HepG2 (cell line): ENCODE results near the gene KRT84. TPM values are rescaled to one million over a fixed set of nuclear protein-coding genes. Genes with fewer than 3 reads are reported as not detected.

ENCODE experiments used
- ATAC-seq: fragments of 200-7000 bp; cut with Tn5 transposase; 3 replicates; pipeline ENCODE4 v1.9.1; 2020; ENCODE audit warnings: mild to moderate bottlenecking, moderate library complexity
- BruUV-seq: library from RNA; stranded (reverse); fragments of 400-500 nt; replicated peaks from 2 replicates; lab custom pipeline; 2021; lab: Mats Ljungman, UMichigan
- CTCF ChIA-PET: fragments of 300-600 bp; formaldehyde crosslinking; extraction: SDS; loops from one replicate; lab custom pipeline; 2021; ENCODE audit warnings: low total read pairs, inconsistent platforms, low intra/inter-chr PET ratio; lab: Yijun Ruan, JAX
- POLR2A ChIA-PET: fragments of 350-600 bp; sonication (Branson Sonifier 250); formaldehyde crosslinking; loops from one replicate; lab custom pipeline; 2020; ENCODE audit warnings: antibody characterized with exemption, inconsistent platforms; lab: Yijun Ruan, JAX
- DNase-seq: peaks from one replicate; pipeline ENCODE4 v3.0.0-alpha.2; 2015; ENCODE audit warnings: low spot score
- FAIRE-seq: peaks from 3 replicates; lab custom pipeline; 2011; peaks lifted over from hg19 to GRCh38; lab: Jason Lieb, UNC
- H2AFZ ChIP-seq: one replicate; pipeline ENCODE4 v1.6.1; 2011; ENCODE audit warnings: low read length, inconsistent platforms
- H3K27ac ChIP-seq: fragments of 300-600 bp; 3 replicates; pipeline ENCODE4 v1.8.0; 2011; ENCODE audit warnings: mixed run types, mild to moderate bottlenecking, mixed read lengths, low read length, inconsistent platforms; ENCODE audit not compliant: insufficient read depth; ENCODE audit errors: extremely low read length
- H3K27me3 ChIP-seq, 2 experiments: fragments of 200-600 bp in 1 of 2; 2 replicates in 1 of 2; 3 replicates in 1 of 2; pipeline versions ENCODE4 v1.6.0 to v1.8.0; 2011; ENCODE audit warnings: low read length in 2 of 2, mild to moderate bottlenecking in 2 of 2, moderate library complexity in 2 of 2, inconsistent platforms in 1 of 2; ENCODE audit not compliant: insufficient read depth in 2 of 2, control insufficient read depth in 1 of 2
- H3K36me3 ChIP-seq, 2 experiments: fragments of 200-600 bp in 1 of 2; replicated peaks in 1 of 2; 2 replicates in 1 of 2; 3 replicates in 1 of 2; pipeline versions ENCODE4 v1.5.1 to v1.8.0; 2011; ENCODE audit warnings: low read length in 2 of 2, inconsistent platforms in 1 of 2; ENCODE audit not compliant: insufficient read depth in 2 of 2, control insufficient read depth in 1 of 2
- H3K4me1 ChIP-seq: 2 replicates; pipeline ENCODE4 v1.5.1; 2012; ENCODE audit warnings: low read length, inconsistent platforms; ENCODE audit not compliant: insufficient read depth
- H3K4me2 ChIP-seq: 2 replicates; pipeline ENCODE4 v1.6.0; 2011; ENCODE audit warnings: low read depth, low read length, inconsistent platforms
- H3K4me3 ChIP-seq, 3 experiments: fragments of 200-600 bp in 1 of 3; sonication (generic), shearing (Covaris generic) in 1 of 3; replicated peaks in 1 of 3; 2 replicates each; pipeline ENCODE4 v1.5.1; 2011 to 2016; ENCODE audit warnings: low read length in 3 of 3, inconsistent platforms in 2 of 3, low read depth in 2 of 3, mild to moderate bottlenecking in 2 of 3, control low read depth in 1 of 3, mixed read lengths in 1 of 3; ENCODE audit not compliant: insufficient read depth in 1 of 3
- H3K79me2 ChIP-seq: one replicate; pipeline ENCODE4 v1.6.1; 2011; ENCODE audit warnings: low read length, inconsistent platforms; ENCODE audit not compliant: insufficient read depth
- H3K9ac ChIP-seq: 2 replicates; pipeline ENCODE4 v1.6.0; 2011; ENCODE audit warnings: mild to moderate bottlenecking, low read depth, low read length, inconsistent platforms; ENCODE audit not compliant: insufficient read depth
- H3K9me3 ChIP-seq: 2 replicates; pipeline ENCODE4 v1.5.1; 2012; ENCODE audit warnings: mild to moderate bottlenecking, low read length
- H4K20me1 ChIP-seq: 2 replicates; pipeline ENCODE4 v1.6.0; 2011; ENCODE audit warnings: inconsistent platforms, mild to moderate bottlenecking, low read length, moderate library complexity; ENCODE audit not compliant: insufficient read depth
- ATRX ChIP-seq: sonication (generic); formaldehyde crosslinking; IDR thresholded peaks from 2 replicates; pipeline ENCODE4 v1.4.0; 2020; ENCODE audit warnings: missing genetic modification reagents, borderline replicate concordance
- EZH2 ChIP-seq: conservative IDR thresholded peaks from 2 replicates; pipeline ENCODE4 v1.6.1; 2012; ENCODE audit warnings: mild to moderate bottlenecking, low read depth, low read length, moderate library complexity
- HMGXB4 ChIP-seq, 2 experiments: sonication (generic) in 1 of 2; formaldehyde crosslinking in 1 of 2; IDR thresholded peaks; 2 replicates each; pipeline versions ENCODE4 v1.4.0 to v1.6.1; 2018 to 2020; ENCODE audit warnings: missing genetic modification reagents in 2 of 2, borderline replicate concordance in 1 of 2, low read depth in 1 of 2, mild to moderate bottlenecking in 1 of 2, missing biosample characterization in 1 of 2
- HNF1A ChIP-seq, 2 experiments: sonication (generic) in 1 of 2; formaldehyde crosslinking in 1 of 2; IDR thresholded peaks; 2 replicates each; pipeline versions ENCODE4 v1.4.0 to v1.6.1; 2016 to 2020; ENCODE audit warnings: borderline replicate concordance in 1 of 2, low read depth in 1 of 2, mild to moderate bottlenecking in 1 of 2, missing genetic modification reagents in 1 of 2
- KAT8 ChIP-seq: IDR thresholded peaks from 2 replicates; pipeline ENCODE4 v1.6.1; 2016; ENCODE audit warnings: missing genetic modification reagents, missing compliant biosample characterization
- NRL ChIP-seq: sonication (generic); formaldehyde crosslinking; IDR thresholded peaks from 2 replicates; pipeline ENCODE4 v1.5.0; 2020; ENCODE audit warnings: missing genetic modification reagents, mild to moderate bottlenecking, moderate library complexity, borderline replicate concordance
- SP2 ChIP-seq: sonication (generic); formaldehyde crosslinking; IDR thresholded peaks from 2 replicates; pipeline ENCODE4 v1.5.1; 2020; ENCODE audit warnings: mild to moderate bottlenecking, missing genetic modification reagents
- ZNF569 ChIP-seq: sonication (generic); formaldehyde crosslinking; IDR thresholded peaks from 2 replicates; pipeline ENCODE4 v1.5.0; 2020; ENCODE audit warnings: mild to moderate bottlenecking, missing genetic modification reagents, moderate library complexity, borderline replicate concordance
- WGBS: methylation state at CpG from one replicate; pipeline ENCODE4 v1.1.6; 2017; ENCODE audit warnings: low lambda C conversion rate; 5-methylcytosine and 5-hydroxymethylcytosine counted together
- in situ Hi-C: cut with HindIII; loops from 2 replicates; pipeline ENCODE4 v1.10.0; 2017; ENCODE audit warnings: low pct_unique_long_range_greater_than_20kb; ENCODE audit not compliant: extremely low pct_ligation_motif_present
- intact Hi-C: fragments of 100-400 bp; cut with micrococcal nuclease; formaldehyde crosslinking; loops from one replicate; pipeline ENCODE4 v1.10.0; 2022; ENCODE audit not compliant: unreplicated experiment
- polyA plus RNA-seq, 8 experiments: library from polyadenylated mRNA; depleted of rRNA in 3 of 8; stranded (reverse) in 7 of 8; unstranded in 1 of 8; fragments of >200 nt; fragmentation: Illumina TruSeq in 4 of 8; extraction: Trizol in 4 of 8; gene quantifications; 2 replicates each; pipeline versions ENCODE4 v1.2.1 to v1.2.3, GENCODE V29; 2011 to 2016; ENCODE audit warnings: low read depth in 4 of 8, missing spikeins in 1 of 8, mixed read lengths in 1 of 8; ENCODE audit not compliant: insufficient read depth in 1 of 8
- total RNA-seq, 5 experiments: library from RNA; depleted of rRNA; stranded (reverse); fragments of >200 nt; fragmentation: Illumina TruSeq; extraction: Trizol; gene quantifications; 2 replicates each; pipeline ENCODE4 v1.2.3, GENCODE V29; 2016; ENCODE audit warnings: low read depth in 1 of 5

The KRT84 gene
- total and polyA plus RNA-seq, 2 of the 13 experiments (the other 11 are each of a cell fraction or from before 2014, with no cell fraction given) = not detected

- FAIRE-seq (no peak), DNase-seq (no peak), ATAC-seq (no peak)
- POLR2A ChIA-PET = no interaction called here
- no peak for TF ChIP-seq HNF1A (IDR thresholded peaks at IDR 0.05; ENCODE audit: low read depth)
- TF ChIP-seq HNF1A (CRISPR knock-in tag; IDR thresholded peaks at IDR 0.05; ENCODE audit: borderline replicate concordance) = no peak
- no peak for TF ChIP-seq NRL
- TF ChIP-seq HMGXB4 (CRISPR knock-in tag; IDR thresholded peaks at IDR 0.05; ENCODE audit: borderline replicate concordance in 1 of 2, low read depth in 1 of 2) = no peak
- TF ChIP-seq EZH2 = no peak
- TF ChIP-seq KAT8 (CRISPR knock-in tag) = no peak
- no peak for TF ChIP-seq ZNF569 (CRISPR knock-in tag)
- no peak for TF ChIP-seq ATRX
- TF ChIP-seq SP2 (CRISPR knock-in tag) = no peak
- H3K79me2 ChIP-seq = no peaks in the 10 kb centered on the region
- intact Hi-C loops (no loop called here), in situ Hi-C loops (no loop called here)
- no peaks in the 10 kb centered on the region for H3K9me3 ChIP-seq
- CTCF ChIA-PET = no interaction called here
- no peaks in the 10 kb centered on the region for H3K36me3 ChIP-seq
- 0% methylated on average over 3 of the region's 3 CpGs for WGBS
- H3K9ac ChIP-seq = no peak overlapping the region
- H4K20me1 ChIP-seq = 0 out of 2 replicates have a peak, but pooled peaks cover 2% of the 10 kb centered on the region
- H3K4me2 ChIP-seq = no peak overlapping the region
- peaks cover 1 to 21% of the 10 kb centered on the region in 2 experiments; a peak in 4 of 5 replicates for H3K27me3 ChIP-seq
- H2AFZ ChIP-seq = no peak overlapping the region
- no TSS peak for BruUV-seq
- H3K4me3 ChIP-seq = no peak overlapping the region
- no peaks in the 10 kb centered on the region for H3K4me1 ChIP-seq
- no peak overlapping the region for H3K27ac ChIP-seq
Observed at GRCh38 chr12:52402873-52403540, 17.6 kb upstream of the KRT84 start.
